Activated CD4-positive, CD25-positive, alpha-beta regulatory T cell treated with anti-CD3 and anti-CD28 coated beads, Interleukin-2, amount 50 U/mL, for 16 hours (primary cell): ENCODE data around the gene CACNA1B.
"Not testable (repeated sequence)": the region's sequence is repeated elsewhere in the genome, so short reads cannot be mapped to it uniquely, and the experiment has no call there.

Experiments
- DNase-seq: peaks from one replicate; pipeline ENCODE4 v3.0.0-alpha.2; 2020; ENCODE audit warnings: low read depth, low spot score

CACNA1B gene

DNA sequence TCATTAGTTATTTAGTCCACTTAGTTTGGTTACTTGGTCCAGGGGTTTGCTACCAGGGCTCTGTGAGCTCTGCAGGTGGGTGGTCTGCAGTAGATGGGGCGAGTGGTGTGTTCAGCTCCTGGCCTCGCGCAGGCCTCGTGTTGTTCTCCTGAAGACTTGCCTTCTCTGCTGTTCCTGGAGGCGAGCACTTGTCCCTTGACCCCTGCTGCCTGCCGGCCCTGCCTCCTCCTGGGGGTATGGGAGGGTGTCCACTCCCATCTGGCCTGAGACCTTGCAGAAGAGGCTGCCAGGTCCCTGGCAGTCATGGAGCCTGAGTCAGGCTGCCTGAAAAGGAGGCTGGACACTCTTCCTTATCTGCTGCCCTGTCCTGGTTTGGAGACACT, 137.0 kb downstream of the CACNA1B start:
- DNase-seq, result no peak

DNA sequence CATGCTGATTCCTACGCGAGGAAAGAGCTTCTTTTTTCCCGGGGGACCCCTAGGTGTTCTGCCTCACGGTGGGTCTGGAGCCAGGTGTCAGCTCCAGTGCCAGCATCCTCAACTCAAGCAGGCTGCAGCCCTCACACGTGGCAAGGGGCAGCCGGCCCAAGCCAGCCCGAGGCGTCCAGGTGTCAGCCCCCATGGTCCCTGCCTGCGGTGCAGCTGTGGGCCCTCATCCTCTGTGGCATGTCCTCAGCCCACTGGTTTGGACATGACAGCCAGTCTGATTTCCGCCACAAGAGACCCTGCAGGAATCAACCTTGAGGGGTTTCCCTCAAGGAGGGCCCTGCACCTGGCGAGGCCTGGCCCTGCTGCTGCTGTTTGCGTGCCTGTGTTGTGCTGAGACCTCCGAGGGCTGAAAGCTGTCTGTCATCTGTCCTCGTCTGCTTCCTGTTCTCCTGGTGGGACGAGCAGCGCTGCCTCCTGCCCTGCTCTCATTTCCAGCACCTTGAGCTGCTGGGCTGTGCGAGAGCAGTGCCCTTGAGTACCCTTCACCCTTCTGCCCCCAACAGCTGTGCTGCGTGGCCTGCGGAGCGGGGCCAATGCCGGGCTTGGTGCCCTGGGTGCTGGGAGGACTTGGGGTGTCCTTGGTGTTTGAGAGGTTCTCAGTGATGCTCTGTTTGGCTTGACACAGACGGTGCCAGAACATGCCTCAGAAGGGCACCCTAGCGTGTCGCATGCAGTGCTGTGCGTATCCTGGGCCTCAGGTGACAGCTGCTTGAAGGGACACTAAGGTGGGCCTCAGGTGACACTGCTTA, 137.6 kb downstream of the CACNA1B start:
- DNase-seq, result no peak

DNA sequence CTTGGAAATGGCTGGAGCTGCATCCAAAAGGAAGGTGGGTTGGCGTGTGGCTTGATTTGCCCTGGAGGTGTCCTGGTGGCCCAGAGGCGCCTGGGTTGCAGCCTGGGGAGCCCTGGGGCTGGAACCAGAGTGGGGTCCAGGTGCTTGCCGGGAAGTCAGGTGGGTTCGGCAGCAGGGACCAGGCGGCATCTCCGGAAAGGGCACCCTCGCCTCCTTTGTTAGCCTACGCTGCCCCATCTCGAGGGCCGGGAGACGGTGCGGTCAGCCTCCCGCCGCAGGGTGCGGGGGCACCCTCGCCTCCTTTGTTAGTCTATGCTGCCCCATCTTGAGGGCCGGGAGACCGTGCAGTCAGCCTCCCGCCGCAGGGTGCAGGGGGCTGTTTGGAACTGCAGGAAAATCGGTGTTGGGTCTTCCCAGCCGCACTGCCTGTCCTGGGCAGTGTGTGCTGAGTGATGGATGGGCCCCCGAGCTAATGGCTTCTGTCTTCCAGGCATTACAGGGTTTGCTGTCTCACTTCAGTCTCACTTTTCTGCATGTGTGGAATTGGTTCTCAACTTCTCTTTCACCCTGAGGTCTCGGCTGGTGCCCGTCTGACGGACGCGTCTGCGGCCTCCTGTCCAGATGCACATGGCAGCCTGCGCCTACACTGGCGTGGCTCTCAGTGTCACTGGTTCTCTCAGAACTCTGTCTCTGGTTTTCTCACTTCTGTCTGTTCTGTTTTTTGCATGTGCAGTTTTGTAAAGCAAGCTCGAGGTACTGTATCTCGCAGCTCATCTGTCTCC, 139.0 kb downstream of the CACNA1B start:
- DNase-seq, result no peak

DNA sequence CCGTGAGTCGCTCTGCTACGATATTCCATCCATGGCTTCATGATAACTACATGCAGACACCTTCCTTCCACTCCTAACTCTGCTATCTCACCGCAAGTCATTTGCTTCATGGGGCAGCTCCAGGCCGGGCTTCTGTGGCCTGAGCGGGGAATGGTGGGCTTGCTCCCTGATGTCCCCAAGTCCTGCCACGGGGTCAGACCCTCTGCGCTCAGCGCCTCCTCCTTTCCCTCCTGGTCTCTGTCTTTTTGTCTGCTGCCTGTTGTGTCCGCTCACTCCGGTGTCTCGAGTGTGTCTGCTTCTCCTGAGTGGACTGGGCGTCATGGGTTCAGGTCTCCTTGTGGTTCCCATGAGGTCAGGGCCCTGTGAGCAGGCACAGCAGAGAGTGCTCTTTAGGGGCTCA, 139.6 kb downstream of the CACNA1B start:
- DNase-seq, result no peak

DNA sequence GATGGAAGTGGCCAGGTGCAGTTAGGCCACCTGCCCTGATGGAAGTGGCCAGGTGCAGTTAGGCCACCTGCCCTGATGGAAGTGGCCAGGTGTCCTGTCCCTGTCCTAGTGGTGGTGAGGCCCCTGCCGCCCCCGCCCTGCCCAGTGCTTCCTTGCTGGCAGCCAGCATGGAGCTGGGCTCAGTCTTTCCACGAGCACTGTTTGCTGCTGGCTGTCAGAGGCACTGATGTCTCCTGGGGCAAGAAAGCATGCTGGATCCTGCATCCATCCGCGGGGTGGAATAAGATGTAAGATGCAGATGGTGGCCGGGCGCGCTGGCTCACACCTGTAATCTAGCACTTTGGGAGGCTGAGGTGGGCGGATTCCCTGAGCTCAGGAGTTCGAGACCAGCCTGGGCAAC, 141.9 kb downstream of the CACNA1B start:
- DNase-seq, result not testable (repeated sequence)

DNA sequence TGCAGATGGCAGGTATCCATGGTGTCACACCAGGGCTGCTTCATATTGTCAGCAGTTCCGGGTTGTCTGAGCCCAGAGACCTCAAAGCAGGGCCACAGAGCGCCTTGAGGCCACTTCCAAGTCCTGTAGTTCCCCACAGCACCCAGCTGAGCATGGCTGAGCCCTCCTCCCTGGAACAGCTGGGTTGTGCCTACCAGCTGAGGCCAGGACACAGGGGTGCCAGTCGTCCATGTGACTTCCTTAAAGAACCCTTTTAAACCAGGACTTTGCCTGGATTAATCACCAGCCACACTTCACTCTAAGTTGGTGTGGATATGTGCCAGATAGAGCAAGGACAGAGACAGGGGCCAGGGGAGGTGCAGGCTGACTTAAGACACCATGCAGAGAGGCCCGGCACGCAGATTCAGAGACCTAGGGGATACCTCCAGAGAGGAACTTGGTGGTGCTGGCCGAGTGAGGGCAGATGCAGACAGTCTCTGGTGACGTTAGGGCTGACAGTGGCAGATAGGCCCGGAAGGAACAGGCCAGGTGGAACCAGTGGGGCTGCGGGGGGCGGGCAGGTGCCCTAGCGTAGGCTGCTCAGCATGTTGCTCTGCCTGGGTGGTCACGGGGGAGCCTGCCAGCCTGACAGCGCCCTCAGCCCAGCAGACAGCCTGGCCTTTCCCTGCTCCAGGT, 142.7 kb downstream of the CACNA1B start:
- DNase-seq, result no peak

DNA sequence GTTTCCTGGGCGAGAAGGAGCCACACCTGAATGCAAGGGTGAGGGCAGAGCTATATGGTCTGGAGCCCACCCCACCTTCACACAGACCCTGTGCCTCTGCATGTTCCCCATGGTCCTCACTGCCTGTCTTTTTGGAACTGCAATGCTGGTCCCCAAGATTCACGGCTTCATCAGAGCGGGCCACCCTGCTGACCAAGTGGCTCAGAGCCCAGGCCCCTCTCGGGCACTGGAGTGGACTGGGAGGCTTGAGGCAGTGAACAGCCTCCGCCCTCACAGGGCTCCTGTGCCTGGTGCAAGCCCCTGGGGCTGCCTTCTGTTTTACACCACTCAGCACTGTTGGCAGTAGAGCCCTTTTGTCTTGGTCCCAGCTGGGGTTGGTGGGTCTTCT, 143.2 kb downstream of the CACNA1B start:
- no peak for DNase-seq

DNA sequence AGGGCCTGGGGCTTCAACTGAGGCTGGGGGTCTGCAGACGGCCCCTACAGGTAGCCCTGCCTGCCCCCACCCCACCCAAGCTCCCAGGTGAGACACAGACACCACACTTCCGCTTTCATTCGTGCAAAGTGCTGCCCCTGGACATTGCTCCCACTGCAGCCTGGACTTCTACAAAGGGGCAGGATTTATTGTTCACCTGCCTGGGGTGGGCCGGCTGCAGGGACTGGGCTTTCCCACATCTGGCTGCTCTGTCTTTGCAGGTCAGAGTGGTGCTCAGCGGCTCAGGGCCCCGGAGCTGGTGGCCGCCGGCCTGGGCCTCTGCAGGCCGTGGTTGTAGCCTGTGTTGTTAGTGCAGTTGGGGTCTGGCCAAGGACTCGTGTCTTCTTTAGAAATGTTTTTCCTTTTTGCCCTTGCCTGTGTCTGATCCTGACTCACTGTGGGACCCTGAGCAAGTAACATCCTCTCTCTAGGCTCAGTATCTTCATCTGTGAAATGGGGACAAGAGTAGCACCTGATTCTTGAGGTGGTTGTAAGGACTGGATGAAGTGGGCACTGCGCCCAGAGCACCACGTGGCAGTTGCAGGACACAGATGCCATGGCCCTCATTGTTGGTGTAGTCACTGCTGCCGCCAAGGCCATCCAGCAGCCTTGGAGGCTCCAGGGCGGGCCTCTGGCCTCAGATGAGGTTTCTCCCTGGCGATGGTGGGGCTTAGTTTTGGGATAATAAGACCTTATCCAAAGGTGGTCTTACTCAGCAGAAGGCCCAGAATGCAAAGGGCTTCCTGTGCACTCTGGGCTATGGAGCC, 143.9 kb downstream of the CACNA1B start:
- no peak for DNase-seq

DNA sequence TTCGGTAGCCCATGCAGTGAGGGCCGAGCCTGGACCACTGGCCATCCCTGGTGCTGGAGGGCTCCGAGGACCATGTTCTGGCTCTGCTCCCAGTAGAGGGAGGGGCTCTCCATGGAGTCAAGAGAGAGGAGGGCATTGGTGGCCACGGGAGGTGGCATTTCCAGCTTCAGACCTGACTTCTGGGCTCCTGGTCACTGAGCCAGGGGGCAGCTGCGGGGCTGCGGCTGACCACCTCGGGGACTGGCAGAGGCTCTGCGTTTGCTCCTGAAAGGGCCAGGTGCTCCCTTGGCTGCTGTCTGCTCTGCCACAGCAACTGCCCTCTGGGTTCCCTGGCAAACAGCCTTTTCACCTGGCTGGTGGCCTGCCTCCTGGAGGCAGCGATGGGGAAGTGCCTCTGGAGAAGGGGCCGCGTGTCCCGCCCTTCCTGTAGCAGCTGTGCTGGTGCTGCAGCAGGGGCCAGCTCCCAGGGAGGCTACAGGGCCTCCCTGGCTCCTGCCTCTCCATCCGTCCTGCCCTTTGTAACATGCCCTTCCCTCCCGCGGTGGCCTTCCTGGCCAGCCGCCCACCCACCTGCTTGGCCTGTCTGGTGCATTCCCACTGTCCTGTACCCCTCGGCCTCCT, 144.6 kb downstream of the CACNA1B start:
- DNase-seq, result no peak

DNA sequence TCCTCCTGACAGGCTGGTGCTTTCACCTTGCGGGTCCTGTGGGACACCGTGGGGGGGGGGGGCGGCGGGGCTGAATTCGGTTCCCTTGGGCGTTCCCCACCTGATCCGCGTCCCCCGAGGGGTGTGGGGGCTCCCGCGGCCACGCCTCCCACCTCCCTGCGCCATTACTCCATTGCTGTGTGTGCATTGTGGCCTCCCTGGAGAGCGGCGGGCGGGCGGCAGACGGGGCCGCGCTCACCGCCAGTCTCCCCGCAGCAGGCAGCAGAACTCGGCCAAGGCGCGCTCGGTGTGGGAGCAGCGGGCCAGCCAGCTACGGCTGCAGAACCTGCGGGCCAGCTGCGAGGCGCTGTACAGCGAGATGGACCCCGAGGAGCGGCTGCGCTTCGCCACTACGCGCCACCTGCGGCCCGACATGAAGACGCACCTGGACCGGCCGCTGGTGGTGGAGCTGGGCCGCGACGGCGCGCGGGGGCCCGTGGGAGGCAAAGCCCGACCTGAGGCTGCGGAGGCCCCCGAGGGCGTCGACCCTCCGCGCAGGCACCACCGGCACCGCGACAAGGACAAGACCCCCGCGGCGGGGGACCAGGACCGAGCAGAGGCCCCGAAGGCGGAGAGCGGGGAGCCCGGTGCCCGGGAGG, 145.3 kb downstream of the CACNA1B start:
- DNase-seq, result no peak

DNA sequence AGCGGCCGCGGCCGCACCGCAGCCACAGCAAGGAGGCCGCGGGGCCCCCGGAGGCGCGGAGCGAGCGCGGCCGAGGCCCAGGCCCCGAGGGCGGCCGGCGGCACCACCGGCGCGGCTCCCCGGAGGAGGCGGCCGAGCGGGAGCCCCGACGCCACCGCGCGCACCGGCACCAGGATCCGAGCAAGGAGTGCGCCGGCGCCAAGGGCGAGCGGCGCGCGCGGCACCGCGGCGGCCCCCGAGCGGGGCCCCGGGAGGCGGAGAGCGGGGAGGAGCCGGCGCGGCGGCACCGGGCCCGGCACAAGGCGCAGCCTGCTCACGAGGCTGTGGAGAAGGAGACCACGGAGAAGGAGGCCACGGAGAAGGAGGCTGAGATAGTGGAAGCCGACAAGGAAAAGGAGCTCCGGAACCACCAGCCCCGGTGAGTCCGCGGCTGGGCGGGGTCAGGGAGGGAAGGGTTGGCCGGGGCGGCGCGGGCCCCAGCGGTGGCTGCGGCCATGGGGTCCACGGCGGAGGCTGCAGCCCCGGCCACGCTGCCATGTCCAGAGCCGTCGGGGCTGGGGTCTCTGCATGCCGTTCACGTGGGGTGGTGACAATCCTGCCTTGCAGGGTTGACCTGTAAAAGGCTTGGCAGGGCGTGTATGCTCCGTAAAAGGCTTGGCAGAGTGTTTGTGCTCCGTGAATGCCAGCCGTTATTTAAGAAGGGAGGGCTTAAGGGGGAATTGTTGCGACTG, 146.0 kb downstream of the CACNA1B start:
- no peak for DNase-seq

DNA sequence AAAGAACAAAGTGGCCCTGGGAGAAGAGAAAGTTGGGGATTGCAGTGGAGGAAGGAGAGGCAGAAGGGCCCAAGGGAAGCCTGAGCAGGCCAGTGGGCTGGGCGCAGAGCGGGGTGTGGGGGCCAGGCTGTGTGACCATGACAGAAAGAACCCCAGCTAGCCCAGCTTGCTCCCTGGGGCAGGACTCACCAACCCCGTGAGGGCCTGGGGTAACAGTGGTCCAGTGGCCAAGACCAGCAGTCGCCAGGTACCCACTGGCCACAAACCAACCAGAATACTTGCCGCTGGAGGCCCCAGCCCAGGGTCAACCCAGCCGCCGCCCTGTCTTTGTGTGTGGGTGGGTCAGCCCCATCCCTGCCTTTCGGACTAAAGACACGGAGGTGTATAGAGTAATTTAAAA, 146.5 kb downstream of the CACNA1B start:
- DNase-seq, result no peak

DNA sequence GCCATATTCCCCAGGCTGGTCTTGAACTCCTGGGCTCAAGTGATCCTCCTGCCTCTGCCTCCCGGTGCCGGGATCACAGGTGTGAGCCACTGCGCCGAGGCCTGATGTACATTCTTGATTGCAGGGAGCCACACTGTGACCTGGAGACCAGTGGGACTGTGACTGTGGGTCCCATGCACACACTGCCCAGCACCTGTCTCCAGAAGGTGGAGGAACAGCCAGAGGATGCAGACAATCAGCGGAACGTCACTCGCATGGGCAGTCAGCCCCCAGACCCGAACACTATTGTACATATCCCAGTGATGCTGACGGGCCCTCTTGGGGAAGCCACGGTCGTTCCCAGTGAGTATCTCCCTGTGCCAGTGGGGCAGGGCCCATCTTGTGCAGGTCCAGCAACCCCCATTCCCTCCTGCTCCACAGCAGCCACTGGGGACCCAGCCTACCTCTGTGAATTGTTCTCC, 147.3 kb downstream of the CACNA1B start:
- DNase-seq, result no peak

DNA sequence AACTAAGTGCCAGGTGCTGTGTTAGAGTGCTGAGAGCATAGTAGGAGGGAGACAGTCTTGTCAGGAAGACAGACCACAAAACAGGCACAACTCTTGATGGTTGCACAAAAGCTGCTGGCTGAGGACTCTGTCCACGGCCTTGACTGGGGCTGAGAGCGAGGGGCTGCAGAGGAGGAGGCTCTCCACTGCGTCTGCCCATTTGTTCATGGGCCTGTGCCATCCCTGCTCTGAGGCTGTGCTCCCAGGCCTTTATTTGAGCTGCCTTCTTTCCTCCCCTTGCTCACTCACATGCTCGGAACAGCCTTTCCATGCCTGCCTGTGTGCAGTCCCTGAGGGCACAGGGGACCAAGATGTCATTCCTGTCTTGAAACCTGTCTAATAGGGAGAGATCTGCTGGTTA, 147.8 kb downstream of the CACNA1B start:
- no peak for DNase-seq

DNA sequence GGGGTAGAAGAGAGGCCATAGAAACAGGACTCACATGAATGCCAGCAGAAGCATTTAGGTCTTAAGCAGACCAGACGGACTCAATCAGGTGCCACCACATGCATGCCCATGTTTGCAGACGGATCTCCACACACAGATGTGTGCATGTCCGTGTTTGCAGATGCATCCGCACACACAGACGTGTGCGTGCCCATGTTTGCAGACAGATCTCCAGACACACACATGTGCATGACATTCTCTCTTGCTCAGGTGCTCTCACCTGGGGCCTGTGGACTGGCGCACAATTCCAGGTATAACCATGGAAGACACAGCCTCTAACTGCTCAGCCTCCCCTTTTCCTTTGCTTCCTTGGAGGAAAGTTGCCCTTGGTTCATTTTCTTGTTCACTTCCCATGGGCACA, 148.3 kb downstream of the CACNA1B start:
- DNase-seq, result no peak

DNA sequence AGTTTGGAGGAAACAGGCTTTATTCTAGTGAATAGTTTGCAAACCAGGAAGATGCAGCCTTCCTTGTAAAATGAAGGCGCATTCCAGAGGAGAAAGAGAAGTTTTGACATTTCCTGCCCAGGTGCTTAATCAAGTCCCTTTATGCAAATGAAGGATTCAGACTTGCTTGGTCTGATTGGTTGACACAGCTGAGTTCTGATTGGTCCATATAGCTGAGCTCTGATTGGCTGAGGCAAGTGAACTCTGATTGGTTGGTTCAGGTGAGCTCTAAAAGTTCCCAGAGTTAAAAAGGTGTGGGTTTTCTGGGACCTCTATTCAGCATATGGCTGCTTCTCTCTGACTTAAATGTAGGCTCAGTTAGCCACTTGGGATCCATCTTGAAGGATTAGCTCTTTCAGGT, 151.0 kb downstream of the CACNA1B start:
- no peak for DNase-seq

DNA sequence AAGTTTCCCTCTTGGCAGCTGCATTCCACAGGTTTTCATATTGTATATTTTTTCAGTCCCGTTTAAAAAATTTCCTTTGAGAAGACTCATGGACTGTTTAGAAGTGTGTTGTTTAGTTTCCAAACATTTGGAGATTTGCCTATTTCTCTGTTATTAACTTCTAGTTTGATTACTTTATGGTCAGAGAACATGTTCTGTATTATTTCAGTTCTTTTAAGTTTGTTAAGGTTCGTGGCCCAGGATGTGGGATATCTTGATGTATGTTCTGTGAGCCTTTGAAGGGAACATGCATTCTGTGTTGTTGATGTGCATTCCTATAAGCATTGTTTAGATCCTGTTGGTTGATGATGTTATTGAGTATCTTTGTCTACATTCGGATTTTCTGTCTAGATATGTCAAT, 153.6 kb downstream of the CACNA1B start:
- DNase-seq, result no peak

DNA sequence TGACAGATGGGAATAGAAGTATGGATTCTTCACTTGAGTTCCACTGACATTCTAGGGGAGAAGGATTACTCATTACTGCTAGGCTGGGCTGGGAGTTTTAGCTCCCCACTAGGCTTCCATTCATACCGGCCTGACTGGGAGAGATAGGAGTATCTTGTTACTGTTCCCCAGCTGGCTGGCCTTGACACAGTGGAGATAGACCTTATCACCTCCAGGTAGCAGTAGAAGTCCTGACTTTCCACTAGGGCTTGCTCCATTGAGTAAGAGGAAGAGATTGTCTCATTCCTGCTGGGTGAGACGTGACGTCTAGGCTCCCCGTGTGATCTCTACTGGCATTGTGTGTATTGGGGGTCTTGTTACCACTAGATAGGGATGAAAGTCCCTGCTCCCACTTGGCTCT, 156.4 kb downstream of the CACNA1B start:
- DNase-seq, result no peak

DNA sequence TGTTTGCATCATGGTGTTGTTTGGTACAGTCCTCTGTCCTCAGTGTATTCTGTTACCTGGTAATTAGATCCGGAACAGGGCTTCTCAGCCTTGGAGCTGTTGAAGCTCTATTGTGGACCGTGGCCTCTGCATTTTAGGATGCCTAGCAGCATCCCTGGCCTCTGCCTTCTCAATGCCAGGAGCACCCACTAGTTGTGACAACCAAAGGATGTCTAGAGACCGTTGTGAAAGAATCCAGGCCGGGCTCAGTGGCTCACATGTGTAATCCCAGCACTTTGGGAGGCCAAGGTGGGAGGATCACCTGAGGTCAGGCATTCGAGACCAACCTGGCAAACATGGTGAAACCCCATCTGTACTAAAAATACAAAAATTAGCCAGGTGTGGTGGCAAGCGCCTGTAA, 159.6 kb downstream of the CACNA1B start:
- no peak for DNase-seq

DNA sequence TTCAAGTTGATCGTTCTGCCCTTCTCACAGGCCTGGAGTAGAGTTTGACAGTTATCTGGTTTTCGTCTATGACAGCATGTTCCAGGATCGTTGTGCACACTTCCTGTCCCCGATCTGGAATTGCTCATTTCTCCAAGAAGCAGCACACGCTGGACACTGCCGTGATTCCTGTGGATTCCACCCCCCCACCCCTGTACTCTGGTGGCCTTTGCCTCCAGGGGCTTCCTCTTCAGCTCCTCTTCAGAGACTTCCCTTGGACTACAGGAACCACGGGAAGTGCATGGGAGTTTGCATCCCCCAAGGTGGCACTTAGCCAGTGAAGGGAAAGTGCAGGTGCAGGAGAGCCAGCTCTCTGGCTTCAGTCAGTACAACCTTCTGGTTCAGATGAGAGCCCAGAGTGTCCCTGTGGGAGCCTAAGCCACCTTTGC, 160.7 kb downstream of the CACNA1B start:
- no peak for DNase-seq
